GM21447 (cell line): ENCODE results near the gene SPTBN1.
A peak's percentile ranks its signal among the peaks of the same experiment; 100 is the strongest.

Source experiments
- ATAC-seq: cut with Tn5 transposase; IDR thresholded peaks from one replicate; pipeline ENCODE4 v1.9.1; 2021; ENCODE audit not compliant: unreplicated experiment

Gene SPTBN1

DNA sequence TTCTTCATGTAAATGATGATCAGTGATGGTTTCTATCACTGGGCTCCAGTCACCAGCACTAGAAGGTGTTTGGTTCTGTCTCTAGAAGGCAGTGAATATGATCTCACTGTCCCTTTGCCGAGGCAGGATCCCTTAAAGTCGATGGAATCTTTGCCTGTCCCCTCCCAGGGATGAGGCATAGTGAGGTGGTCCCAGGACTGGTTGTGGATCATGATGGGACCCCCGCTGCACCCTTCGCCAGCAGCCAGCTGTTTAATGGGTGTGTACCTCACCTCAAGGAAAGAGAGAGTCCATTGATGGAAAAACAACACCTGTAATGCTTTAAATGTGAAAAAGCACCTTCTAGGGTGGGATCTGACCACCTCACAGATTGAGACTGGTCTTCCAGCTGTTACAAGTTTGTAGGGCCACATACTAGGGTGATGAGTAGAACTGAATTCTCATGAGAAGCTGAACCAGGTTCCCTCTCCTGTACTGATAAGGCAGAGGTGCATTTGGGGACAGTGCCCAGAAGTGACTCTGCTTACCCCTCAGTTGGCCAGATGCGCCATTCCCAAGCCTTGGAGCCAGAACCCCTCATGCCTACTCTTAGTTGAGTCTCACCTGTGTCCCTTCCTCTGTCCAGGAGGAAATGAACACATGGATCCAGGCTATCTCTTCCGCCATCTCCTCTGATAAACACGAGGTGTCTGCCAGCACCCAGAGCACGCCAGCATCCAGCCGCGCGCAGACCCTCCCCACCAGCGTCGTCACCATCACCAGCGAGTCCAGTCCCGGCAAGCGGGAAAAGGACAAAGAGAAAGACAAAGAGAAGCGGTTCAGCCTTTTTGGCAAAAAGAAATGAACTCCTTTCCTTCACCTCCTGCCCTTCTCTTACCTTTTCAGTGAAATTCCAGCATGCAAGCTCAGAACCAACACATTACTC lies 211.9 kb downstream of the SPTBN1 start:
- no peak for ATAC-seq

DNA sequence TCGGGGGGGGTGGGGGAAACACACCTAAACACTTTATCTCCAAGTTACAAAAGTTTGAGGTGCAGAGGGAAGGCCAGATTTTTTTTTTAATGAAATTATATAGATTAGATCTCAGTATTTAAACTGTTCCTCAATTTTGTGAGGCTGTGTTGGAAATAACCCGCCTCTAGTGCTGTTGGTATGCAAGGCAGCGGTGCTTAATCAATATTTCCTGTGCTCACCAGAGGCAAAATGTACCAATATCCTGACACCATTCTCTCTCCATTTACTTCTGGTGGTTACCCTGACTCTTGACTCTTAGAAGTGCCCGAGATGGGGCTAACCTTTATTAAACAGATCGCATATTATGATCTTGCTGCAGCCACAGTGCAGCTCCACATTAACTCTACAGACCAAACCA lies 212.6 kb downstream of the SPTBN1 start:
- ATAC-seq = no peak

DNA sequence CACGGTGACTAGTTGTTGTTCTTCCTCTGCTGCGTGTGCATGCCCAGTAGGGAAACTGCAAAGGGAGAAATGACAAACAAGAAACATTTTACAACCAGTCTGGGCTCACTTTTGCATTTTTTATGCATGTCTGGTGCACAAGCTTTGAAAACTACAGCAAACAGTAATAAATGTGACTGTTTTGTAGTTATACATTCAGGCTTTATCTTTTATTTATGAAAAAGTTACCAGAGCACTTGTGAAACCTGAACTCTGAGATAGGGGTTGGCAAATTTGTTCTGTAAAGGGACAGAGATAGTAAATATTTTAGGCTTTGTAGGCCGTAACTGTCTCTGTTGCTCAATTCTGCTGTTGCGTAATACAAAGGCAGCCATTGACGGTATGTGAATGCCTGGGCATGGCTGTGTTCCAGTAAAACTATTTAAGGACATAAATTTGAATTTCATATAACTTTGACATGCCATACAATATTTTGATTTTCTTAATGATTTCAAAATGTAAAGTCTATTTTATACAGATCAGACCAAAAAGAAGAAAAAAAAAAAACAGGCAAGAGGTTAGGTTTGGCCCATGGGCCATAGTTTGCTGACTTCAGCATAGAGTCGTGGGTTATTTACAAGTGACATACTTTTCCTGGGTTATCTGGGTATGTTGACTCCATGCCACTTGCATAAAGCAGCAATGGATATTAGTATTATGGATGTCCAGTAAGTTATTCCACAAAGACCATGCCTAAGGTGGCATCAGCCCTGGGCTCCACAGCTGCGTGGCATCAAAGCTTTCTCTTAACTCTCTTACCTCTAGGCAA lies 213.8 kb downstream of the SPTBN1 start:
- ATAC-seq = no peak

DNA sequence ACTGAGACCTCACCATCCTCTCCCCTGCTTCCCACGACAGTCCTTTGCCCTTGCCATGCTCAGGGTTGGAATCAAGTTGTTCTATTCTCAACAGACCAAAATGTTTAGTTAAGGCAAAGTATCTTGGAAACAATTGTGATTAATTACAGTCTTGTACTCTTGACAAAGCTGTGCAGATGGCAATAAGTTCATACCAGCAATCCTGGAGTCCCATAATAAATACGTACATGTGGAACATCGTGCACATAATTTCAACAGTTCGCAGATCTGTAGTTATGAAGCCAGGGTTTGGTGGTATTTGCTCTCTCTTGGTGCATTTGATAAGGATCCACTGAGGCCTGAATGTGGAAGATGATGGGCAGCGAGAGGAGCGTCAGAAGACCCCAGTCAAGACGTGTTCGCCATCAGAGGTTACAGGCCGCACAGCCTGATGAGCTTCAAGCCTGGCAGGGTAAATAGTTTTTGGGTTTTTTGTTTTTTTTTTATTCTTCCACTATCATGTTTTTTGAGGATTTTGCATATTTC lies 214.4 kb downstream of the SPTBN1 start:
- ATAC-seq = no peak

DNA sequence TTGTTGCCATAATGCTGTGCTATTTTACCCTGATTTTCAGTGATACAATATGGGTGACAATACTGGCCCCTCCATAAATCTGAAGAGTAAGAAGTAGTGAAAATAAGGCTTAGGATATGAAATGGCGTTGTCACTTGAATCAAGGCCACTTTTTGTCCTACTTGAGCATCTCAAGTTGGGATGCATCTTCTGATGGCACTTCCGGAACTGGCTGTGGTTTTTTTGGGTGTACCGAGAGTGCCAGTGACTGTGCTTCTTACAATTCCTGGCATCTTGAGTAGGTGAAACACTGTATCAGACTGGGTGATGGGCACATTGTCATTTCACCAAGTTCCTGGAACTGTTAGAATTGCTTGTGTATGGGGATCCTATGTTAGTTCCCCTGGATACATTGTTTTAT lies 214.9 kb downstream of the SPTBN1 start:
- no peak for ATAC-seq

DNA sequence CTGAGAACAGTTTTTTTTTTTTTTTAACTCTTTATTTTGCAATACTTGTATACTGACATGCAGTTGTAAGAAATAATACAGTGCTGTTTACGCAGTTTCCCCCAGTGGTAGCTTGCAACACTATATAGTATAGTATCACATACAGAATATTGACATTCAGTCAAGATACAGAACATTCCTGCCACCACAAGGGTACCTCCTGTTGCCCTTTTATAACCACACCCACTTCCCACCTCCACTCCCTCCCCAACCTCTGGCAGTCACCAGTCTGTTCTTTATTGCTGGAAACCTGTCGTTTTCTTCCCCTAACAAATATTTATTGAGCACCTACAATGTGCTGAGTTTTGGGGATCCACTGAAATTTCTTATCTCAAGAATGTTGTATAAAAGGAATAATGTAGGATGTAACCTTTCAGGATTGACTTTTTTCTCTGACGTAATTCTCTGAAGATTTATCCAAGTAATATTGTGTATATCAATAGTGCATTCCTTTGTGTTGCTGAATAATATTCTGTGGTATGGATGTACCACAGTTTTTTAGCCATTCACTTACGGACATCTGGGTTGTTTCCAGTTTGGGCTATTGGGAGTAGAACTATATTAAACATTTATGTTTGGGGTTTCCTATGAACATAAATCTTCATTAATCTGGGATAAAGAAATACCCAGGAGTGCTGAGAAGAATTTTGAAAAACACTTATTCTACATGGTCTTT lies 215.9 kb downstream of the SPTBN1 start:
- ATAC-seq = no peak

DNA sequence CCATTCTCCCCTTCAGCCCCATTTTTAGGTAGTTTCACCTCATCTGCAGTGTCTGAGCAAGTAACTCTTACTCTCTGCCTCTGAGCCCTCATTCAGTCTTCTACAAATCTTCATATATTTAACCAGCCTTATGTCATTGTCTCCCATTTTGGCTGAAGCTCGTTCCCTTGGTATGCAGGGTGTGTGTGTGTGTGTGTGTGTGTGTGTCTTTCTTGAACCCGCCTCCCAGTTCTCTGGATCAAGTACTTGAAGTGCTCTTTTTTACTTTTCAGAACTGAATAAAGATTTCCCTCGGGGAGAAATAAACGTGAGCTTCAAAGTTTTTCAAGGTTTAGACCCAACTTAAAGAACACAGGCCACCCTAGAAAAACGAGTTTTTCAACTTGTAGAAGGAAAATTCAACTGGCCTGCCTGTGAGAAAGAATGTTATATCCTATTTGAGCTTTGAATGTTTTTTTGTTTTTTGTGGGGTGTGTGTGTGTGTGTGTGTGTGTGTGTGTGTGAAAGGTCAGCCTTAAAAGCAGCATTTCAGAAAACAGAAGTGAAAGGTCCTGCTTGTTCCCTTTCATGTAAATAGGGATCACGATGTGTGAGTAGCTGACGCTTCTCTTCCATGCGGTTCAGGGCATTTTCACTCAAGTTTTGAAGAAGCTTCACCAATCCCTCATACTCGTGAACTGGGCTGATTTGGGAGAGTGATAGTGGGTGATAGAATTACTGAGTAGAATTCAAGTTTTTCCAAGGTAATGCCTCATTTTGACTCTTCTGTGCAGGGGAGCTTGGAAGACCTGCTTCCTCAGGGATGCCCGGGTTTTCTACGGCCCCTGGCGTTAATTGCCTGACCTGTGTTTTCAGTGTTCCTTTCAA lies 216.7 kb downstream of the SPTBN1 start:
- ATAC-seq = peak; percentile 65

DNA sequence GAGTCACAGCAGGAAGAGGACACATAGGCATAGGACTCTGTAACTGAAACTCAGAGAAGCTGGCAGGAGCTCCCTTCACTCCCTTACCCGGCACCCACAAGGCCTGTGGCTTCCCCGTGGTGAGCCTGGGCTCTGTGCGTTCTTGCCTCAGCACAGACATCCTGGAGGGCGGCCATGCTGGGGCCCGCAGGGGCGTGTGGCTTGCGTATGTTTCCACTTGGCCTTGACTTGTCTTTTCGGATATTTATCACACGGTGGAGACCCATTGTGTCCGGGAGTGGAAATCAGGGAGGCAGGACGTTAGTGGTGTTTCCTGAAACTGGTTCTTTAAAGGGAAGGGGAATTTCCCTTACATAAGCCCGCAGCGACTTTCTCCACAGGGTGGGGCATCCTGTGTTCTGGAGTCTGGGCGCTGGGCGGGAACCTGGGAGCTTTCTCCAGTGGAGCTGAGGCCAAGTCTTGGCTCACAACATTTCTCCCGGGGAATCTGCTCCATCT lies 217.4 kb downstream of the SPTBN1 start:
- ATAC-seq = peak; percentile 56

DNA sequence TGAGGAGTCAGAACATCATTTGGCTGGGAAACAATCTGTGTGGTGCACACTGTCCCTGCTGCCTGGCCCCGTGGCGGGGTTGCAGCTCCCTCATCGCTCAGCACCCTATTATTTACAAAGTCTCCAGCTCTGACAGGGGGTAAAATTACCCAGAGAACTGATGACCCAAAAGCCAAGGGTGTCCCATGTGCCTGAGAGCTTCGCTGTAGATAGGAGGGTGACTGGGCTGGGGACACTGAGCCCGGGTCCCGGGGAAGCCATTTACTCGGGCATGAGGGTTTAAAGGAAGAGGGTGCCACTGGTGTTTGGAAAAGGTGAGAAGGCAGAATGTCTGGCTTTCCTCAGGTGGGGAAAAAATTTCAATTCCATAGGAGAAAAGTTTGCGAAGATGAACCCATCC lies 219.2 kb downstream of the SPTBN1 start:
- ATAC-seq = no peak

DNA sequence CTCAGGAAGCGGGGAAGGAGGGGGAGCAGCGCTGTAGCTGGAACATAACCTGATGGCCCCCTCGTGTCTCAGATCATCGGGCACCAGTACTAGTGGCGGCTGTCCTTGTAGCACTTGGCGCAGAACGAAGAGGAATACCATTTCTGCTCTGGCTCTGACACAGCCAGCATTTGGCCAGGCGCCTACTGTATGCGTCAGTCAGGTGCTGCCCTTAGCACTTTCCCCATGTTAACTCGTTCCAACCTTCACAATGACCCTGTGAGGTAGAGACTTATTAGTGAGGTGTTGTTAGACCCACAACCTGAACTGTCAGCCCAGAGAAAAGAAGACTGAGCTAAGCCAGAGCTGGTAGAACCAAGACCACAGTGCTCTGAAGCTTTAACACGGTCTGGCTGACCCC lies 219.6 kb downstream of the SPTBN1 start:
- ATAC-seq = no peak

DNA sequence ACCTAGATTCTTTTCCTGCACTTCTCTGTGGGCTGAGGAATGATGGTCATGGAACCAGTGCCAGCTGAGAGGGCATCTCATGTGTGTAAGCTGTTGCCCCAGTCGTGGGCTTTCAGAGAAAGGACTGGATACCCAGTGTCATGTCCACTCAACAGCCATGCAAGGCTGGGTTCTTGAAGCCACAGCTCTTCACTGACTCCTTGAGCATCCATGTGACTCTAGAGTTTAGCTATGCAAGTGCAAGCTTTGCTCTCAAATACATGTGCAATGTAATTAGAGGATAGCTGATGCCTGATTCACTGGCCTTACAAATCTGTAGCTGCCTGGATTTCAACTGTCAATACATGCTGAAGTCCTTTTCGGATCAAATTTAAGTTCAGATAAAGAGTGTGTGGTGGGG lies 220.5 kb downstream of the SPTBN1 start:
- no peak for ATAC-seq

DNA sequence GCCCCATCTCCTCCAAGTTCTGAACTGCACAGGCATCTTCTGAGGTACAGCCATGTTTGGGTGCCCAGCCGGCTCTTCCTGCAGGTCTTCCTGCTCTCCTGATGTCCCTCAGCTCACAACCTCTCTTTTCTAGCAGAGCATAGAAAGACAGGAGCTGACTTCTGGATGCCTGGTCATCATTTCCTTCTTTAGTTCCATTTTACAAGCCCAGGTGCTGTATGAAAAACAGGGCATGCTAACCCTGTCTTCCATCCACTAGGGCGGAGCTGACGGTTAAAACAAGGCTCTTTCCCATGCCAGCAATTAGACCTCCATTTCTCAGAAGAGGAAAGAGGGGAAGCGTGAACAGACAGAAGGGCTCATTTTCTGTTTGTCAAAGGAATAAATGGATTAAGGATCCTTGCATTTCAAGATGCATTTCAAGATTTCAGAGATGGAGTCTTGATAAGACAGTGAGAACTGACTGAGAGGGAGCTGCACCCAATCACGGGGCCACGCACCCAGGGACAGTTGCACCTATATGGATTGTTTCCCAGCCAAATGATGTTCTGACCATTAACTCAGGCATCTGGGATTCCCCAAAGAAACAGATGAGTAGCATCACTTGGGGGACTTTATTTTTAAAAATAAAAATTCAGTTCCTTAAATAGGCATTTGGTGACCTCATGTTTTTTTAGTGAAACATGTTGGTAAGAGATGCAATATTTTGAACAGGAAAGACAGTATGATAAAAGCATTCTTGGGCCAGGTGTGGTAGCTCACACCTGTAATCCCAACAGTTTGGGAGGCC lies 221.5 kb downstream of the SPTBN1 start:
- no peak for ATAC-seq

DNA sequence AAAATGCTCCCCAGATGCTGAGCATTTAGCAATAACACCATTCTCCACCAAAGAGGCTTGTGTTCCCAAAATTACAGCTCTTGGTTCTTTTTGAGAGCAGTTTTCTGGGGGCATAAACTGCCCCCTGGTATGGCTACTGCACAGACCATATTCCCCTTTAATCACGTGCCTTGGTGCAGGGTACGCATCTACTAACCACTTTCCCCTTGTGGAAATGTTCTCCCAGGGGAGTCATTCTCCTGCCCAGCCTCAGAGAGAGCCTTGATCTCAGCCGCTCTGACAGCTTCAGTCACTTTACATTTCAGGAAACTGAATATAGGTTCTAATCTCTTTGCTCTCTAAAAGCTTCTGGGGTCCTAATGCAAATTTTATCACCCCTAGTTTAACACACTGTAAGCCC lies 222.6 kb downstream of the SPTBN1 start:
- no peak for ATAC-seq

DNA sequence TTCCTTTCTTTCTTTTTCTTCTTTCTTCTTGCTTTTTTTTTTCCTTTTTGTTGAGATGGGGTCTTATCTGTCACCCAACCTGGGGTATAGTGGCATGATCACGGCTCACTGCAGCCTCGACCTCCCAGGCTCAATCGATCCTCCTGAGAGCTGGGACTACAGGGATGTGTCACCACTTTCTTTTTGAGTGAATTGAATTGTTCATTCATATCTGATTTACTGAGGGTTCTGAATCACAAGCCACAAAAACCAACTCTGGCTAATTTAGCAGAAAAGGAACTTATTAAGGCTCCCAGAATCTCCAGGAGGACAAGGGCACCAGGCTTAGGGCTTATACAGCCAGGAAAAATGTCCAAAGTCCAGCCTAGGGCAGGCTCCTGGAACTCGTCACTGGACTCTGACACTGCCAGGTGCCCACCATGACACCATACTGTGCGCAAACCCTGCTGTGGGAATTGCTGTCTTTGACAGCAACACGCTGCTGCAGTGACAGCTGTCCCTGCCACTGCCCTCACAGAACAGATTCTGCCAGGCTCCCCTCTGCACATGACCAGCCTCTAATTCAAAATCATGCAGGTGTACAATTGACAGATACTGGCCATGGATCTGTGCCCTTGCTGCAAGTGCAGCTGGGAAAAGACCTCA lies 224.4 kb downstream of the SPTBN1 start:
- peak; percentile 62 for ATAC-seq

DNA sequence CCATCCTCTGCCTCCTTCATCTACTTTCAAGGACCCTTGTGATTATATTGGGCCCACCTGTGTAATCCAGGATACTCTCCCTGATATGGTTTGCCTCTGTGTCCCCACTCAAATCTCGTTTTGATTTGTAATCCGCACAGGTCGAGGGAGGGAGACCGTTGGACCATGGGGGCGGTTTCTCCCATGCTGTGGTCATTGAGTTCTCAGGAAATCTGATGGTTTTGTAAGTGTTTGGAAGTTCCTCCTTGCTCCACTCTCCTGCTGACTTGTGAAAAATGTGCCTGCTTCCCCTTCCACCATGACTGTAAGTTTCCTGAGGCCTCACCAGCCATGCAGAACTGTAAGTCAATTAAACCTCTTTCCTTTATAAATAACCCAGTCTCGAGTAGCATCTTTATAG lies 225.3 kb downstream of the SPTBN1 start:
- no peak for ATAC-seq

DNA sequence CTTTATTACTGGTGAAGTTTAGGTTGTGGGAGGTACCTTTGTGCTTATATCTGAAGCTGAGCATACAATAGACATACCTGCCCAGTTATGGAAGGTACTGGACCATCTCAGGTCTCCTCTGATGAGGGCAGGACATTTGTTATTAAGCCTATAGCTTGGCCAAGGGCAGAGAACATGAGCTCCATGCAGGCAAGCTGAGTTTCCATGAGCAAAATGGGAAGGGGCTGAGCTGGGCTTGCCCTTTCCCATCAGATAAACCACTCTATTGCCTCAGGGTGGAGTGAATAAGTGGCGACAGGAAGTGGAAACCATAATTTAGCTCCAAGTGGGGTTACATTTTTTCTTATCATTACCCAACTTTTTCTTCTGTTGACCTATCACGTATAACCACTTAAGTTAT lies 227.5 kb downstream of the SPTBN1 start:
- ATAC-seq = no peak

DNA sequence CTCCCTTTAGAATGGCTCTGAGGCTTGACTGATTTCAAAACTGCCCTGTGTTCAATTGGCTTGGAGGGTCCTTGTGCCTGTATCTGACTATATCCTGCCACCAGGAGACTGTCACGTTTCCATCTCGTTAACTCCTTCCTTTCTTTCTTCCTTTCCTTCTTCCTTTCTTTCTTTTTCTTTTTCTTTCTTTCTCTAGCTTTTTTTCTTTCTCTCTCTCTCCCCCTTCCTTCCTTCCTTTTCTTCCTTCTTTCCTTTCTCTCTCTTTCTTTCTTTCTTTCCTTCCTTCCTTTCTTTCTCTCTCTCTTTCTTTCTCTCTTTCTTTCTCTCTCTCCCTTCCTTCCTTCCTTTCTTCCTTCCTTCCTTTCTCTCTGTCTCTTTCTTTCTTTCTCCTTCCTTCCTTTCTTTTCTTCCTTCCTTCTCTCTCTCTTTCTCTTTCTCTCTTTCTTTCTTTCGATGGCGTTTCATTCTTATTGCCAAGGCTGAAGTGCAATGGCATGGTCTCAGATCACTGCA lies 229.2 kb downstream of the SPTBN1 start:
- no peak for ATAC-seq

DNA sequence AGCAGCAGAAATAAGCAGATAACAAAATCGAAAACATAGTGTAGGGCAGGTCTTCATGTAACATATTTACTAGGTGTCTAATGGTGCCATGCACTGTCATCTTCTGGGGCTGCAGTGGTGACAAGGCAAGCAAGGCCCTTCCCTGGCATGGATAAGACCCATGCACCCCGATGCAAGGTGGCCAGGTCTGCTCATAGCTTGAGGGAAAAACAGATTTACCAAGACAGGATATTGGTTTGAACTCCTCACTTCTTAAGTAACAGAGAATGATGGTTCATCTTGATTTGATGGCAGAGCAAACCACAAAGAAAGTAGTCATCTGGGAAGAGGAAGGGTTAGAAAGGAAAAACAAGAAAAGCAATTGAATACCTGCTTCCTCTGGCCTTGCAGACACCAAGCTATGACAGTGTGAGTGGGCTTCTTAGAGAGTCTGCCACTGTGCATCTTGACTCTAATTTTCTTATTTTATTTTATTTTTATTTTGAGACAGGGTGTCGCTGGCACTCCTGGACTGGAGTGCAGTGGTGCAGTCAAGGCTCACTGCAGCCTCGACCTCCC lies 231.5 kb downstream of the SPTBN1 start:
- ATAC-seq = no peak
